GM12878 (cell line): ENCODE measurements around the gene DAAM1.

Experiments used
- BCL3 ChIP-seq: IDR thresholded peaks from 2 replicates; pipeline ENCODE4 v1.6.1; 2011; ENCODE audit warnings: borderline replicate concordance, low read depth, mild to moderate bottlenecking, moderate library complexity, low read length; ENCODE audit not compliant: insufficient read depth, poor library complexity, severe bottlenecking
- EP300 ChIP-seq, 2 experiments: fragments of 150-350 bp in 1 of 2; IDR thresholded peaks; 2 replicates each; pipeline ENCODE4 v1.6.1; 2011 to 2012; ENCODE audit warnings: low read depth in 2 of 2, low read length in 2 of 2, borderline replicate concordance in 1 of 2, improper control_type of control experiment in 1 of 2, inconsistent platforms in 1 of 2; ENCODE audit not compliant: control insufficient read depth in 1 of 2
- EZH2 ChIP-seq: IDR thresholded peaks from 2 replicates; pipeline ENCODE4 v1.6.1; 2012; ENCODE audit warnings: low read depth, mild to moderate bottlenecking, control low read depth, inconsistent platforms, low read length, borderline replicate concordance; ENCODE audit not compliant: control insufficient read depth
- GABPA ChIP-seq: IDR thresholded peaks from 2 replicates; pipeline ENCODE4 v1.6.1; 2014; ENCODE audit warnings: antibody characterized with exemption, low read depth, mild to moderate bottlenecking, inconsistent platforms
- JUNB ChIP-seq: IDR thresholded peaks from 2 replicates; pipeline ENCODE4 v1.6.1; 2016; ENCODE audit warnings: antibody characterized with exemption, mild to moderate bottlenecking
- NFIC ChIP-seq: IDR thresholded peaks from 2 replicates; pipeline ENCODE4 v1.6.1; 2012; ENCODE audit warnings: low read depth, mild to moderate bottlenecking, inconsistent platforms, low read length, moderate library complexity
- NRF1 ChIP-seq: conservative IDR thresholded peaks from 2 replicates; pipeline ENCODE4 v1.6.1; 2011; ENCODE audit warnings: mild to moderate bottlenecking, low read depth, low read length, improper control_type of control experiment
- POLR2AphosphoS5 ChIP-seq: IDR thresholded peaks from 2 replicates; pipeline ENCODE4 v1.6.1; 2011; ENCODE audit warnings: mild to moderate bottlenecking, low read length, inconsistent platforms
- PRDM15 ChIP-seq: fragments of 450-650 bp; formaldehyde crosslinking; IDR thresholded peaks from 2 replicates; pipeline ENCODE4 v1.4.0; 2020; ENCODE audit warnings: mild to moderate bottlenecking, moderate library complexity
- WRNIP1 ChIP-seq: IDR thresholded peaks from 2 replicates; pipeline ENCODE4 v1.6.1; 2011; ENCODE audit warnings: low read depth, low read length, improper control_type of control experiment, borderline replicate concordance
- YY1 ChIP-seq: IDR thresholded peaks from 2 replicates; pipeline ENCODE4 v1.6.1; 2011; ENCODE audit warnings: low read depth, mild to moderate bottlenecking, low read length
- TF ChIP-seq, protein P1 (sequence below), 3 experiments: IDR thresholded peaks in 2 of 3; conservative IDR thresholded peaks in 1 of 3; 2 replicates each; pipeline ENCODE4 v1.5.1; 2011; ENCODE audit warnings: low read depth in 3 of 3, low read length in 3 of 3, mild to moderate bottlenecking in 3 of 3, control low read depth in 2 of 3, moderate library complexity in 2 of 3, inconsistent platforms in 1 of 3, mixed read lengths in 1 of 3; ENCODE audit not compliant: control insufficient read depth in 2 of 3, insufficient read depth in 1 of 3; ENCODE audit errors: extremely low read depth in 1 of 3

- TF ChIP-seq GABPA (no peak), WRNIP1 (no peak), EP300 (IDR thresholded peaks at IDR 0.05; ENCODE audit: borderline replicate concordance in 1 of 2, control insufficient read depth in 1 of 2, low read depth in 2 of 2, low read length in 2 of 2) (no peak), NRF1 (no peak), POLR2AphosphoS5 (no peak), BCL3 (no peak), YY1 (no peak), JUNB (no peak), PRDM15 (CRISPR knock-in tag) (no peak), NFIC (no peak), EZH2 (no peak)
- TF ChIP-seq, protein P1, sequence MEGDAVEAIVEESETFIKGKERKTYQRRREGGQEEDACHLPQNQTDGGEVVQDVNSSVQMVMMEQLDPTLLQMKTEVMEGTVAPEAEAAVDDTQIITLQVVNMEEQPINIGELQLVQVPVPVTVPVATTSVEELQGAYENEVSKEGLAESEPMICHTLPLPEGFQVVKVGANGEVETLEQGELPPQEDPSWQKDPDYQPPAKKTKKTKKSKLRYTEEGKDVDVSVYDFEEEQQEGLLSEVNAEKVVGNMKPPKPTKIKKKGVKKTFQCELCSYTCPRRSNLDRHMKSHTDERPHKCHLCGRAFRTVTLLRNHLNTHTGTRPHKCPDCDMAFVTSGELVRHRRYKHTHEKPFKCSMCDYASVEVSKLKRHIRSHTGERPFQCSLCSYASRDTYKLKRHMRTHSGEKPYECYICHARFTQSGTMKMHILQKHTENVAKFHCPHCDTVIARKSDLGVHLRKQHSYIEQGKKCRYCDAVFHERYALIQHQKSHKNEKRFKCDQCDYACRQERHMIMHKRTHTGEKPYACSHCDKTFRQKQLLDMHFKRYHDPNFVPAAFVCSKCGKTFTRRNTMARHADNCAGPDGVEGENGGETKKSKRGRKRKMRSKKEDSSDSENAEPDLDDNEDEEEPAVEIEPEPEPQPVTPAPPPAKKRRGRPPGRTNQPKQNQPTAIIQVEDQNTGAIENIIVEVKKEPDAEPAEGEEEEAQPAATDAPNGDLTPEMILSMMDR (IDR thresholded peaks at IDR 0.05 in 2 of 3, conservative IDR thresholded peaks at IDR 0.05 in 1 of 3; ENCODE audit: control insufficient read depth in 2 of 3, extremely low read depth in 1 of 3, insufficient read depth in 1 of 3, low read depth in 3 of 3, low read length in 3 of 3) = no peak
Measured at GRCh38 chr14:59377991-59378601, 189.6 kb downstream of the DAAM1 start.
